ENCODE measurements around the gene CYP4F8.

DNA sequence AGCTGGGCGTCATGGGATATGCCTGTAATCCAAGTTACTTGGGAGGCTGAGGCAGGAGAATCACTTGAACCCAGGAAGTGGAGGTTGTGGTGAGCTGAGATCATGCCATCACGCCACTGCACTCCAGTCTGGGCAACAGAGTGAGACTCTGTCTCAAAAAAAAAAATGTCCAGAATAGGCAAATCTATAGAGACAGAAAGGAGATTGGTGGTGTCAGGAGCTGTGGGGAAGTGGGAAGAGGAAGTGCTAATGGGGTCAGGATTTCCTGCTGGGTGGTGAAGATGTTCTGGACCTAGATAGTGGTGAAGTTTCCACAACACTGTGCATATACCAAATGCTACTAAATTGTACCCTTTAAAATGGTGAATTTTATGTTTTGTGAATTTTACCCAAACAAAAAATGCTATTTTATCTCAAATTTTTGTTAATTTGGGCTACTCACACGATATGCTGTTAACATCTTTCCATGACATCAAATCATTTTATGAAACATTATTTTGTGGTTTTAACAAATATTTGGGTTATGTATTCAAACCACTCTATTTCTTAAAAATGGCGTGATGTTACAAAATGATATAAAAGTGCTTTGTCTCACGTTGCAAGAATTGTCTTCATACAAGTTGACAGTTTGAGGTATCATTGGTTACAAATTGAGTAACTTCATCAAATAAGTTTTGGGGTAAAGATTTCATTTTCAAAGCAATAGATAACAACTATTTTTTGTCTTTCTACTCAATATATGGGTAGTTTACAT lies 18.2 kb downstream of the CYP4F8 start:
- TF ChIP-seq, protein P1, sequence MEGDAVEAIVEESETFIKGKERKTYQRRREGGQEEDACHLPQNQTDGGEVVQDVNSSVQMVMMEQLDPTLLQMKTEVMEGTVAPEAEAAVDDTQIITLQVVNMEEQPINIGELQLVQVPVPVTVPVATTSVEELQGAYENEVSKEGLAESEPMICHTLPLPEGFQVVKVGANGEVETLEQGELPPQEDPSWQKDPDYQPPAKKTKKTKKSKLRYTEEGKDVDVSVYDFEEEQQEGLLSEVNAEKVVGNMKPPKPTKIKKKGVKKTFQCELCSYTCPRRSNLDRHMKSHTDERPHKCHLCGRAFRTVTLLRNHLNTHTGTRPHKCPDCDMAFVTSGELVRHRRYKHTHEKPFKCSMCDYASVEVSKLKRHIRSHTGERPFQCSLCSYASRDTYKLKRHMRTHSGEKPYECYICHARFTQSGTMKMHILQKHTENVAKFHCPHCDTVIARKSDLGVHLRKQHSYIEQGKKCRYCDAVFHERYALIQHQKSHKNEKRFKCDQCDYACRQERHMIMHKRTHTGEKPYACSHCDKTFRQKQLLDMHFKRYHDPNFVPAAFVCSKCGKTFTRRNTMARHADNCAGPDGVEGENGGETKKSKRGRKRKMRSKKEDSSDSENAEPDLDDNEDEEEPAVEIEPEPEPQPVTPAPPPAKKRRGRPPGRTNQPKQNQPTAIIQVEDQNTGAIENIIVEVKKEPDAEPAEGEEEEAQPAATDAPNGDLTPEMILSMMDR (IDR thresholded peaks at IDR 0.05; ENCODE audit: insufficient read depth, low read length) = no peak
- TF ChIP-seq POLR2AphosphoS5 (IDR thresholded peaks at IDR 0.05; ENCODE audit: low read depth) = peak; percentile 49; the same call in 1 of the 2 replicates
- TF ChIP-seq, protein P2, sequence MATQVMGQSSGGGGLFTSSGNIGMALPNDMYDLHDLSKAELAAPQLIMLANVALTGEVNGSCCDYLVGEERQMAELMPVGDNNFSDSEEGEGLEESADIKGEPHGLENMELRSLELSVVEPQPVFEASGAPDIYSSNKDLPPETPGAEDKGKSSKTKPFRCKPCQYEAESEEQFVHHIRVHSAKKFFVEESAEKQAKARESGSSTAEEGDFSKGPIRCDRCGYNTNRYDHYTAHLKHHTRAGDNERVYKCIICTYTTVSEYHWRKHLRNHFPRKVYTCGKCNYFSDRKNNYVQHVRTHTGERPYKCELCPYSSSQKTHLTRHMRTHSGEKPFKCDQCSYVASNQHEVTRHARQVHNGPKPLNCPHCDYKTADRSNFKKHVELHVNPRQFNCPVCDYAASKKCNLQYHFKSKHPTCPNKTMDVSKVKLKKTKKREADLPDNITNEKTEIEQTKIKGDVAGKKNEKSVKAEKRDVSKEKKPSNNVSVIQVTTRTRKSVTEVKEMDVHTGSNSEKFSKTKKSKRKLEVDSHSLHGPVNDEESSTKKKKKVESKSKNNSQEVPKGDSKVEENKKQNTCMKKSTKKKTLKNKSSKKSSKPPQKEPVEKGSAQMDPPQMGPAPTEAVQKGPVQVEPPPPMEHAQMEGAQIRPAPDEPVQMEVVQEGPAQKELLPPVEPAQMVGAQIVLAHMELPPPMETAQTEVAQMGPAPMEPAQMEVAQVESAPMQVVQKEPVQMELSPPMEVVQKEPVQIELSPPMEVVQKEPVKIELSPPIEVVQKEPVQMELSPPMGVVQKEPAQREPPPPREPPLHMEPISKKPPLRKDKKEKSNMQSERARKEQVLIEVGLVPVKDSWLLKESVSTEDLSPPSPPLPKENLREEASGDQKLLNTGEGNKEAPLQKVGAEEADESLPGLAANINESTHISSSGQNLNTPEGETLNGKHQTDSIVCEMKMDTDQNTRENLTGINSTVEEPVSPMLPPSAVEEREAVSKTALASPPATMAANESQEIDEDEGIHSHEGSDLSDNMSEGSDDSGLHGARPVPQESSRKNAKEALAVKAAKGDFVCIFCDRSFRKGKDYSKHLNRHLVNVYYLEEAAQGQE (IDR thresholded peaks at IDR 0.05; ENCODE audit: insufficient replicate concordance, low read depth) = no peak

All from HL-60 (cell line).